ENCODE data around the gene NEMP2. TPM values are rescaled to one million over a fixed set of nuclear protein-coding genes. Genes with fewer than 3 reads are reported as not detected.

Gene NEMP2
- 3.8 TPM for total RNA-seq

- ATAC-seq = peak; percentile 86
Measured at GRCh38 chr2:190534310-190535120, at the start of gene NEMP2. TSS of gene NEMP2 (minus strand) at chr2:190534722. CDS start at chr2:190534655, 67 bp downstream.

- no peak for ATAC-seq
Measured at GRCh38 chr2:190583507-190584337, 49.2 kb upstream of the NEMP2 start.

GRCh38 chr2:190582736-190583506, 48.4 kb upstream of the NEMP2 start:
- ATAC-seq = no peak

- ATAC-seq = no peak
Measured at GRCh38 chr2:190582019-190582418, 47.5 kb upstream of the NEMP2 start.

- peak; percentile 24 for ATAC-seq
Measured at GRCh38 chr2:190579915-190580846, 45.7 kb upstream of the NEMP2 start.

- ATAC-seq = no peak
Measured at GRCh38 chr2:190579058-190579410, 44.5 kb upstream of the NEMP2 start.

GRCh38 chr2:190578158-190579057, 43.9 kb upstream of the NEMP2 start:
- ATAC-seq = peak; percentile 95

- peak; percentile 5 for ATAC-seq
Measured at GRCh38 chr2:190576573-190576972, 42.1 kb upstream of the NEMP2 start.

GRCh38 chr2:190575263-190575662, 40.7 kb upstream of the NEMP2 start:
- no peak for ATAC-seq

- ATAC-seq = no peak
Measured at GRCh38 chr2:190574169-190574568, 39.6 kb upstream of the NEMP2 start.

- ATAC-seq = no peak
Measured at GRCh38 chr2:190572246-190572645, 37.7 kb upstream of the NEMP2 start.

- peak; percentile 47 for ATAC-seq
Measured at GRCh38 chr2:190571686-190572085, 37.2 kb upstream of the NEMP2 start.

GRCh38 chr2:190570871-190571270, 36.3 kb upstream of the NEMP2 start:
- no peak for ATAC-seq

- peak; percentile 74 for ATAC-seq
Measured at GRCh38 chr2:190569994-190570755, 35.7 kb upstream of the NEMP2 start.

GRCh38 chr2:190564838-190565237, 30.3 kb upstream of the NEMP2 start:
- peak; percentile 23 for ATAC-seq

GRCh38 chr2:190563646-190564045, 29.1 kb upstream of the NEMP2 start:
- ATAC-seq = no peak

- ATAC-seq = peak; percentile 28
Measured at GRCh38 chr2:190563109-190563508, 28.6 kb upstream of the NEMP2 start.

- no peak for ATAC-seq
Measured at GRCh38 chr2:190562121-190562520, 27.6 kb upstream of the NEMP2 start.

GRCh38 chr2:190561094-190561493, 26.6 kb upstream of the NEMP2 start:
- no peak for ATAC-seq

Measured in esophagus mucosa (tissue), 1 donor.